LNCAP (cell line): ENCODE data around the gene NEK6.

ENCODE experiments used
- TF ChIP-seq, protein P1 (sequence below): fragments of 450-650 bp; IDR thresholded peaks from 2 replicates; pipeline ENCODE4 v1.5.1; 2017; ENCODE audit warnings: mild to moderate bottlenecking

Gene NEK6

DNA sequence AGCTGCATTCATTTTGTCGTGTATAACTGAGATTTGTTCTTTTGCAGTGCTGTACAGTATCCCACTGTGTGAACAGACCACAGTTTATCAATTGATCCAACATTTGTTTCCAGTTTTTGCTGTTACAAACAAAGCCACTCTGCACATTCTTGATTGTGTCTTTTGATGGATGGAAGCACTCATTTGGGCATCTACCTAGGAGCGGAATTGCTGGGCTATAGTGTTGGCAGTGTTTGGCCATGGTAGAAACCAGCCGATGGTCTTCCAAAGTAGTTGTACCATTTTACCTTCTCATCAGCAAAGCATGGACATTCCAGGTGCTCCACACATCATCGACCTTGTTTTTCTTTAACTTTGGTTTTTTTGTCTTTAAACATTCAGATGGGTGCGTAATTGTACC, 79.8 kb downstream of the NEK6 start:
- TF ChIP-seq, protein P1, sequence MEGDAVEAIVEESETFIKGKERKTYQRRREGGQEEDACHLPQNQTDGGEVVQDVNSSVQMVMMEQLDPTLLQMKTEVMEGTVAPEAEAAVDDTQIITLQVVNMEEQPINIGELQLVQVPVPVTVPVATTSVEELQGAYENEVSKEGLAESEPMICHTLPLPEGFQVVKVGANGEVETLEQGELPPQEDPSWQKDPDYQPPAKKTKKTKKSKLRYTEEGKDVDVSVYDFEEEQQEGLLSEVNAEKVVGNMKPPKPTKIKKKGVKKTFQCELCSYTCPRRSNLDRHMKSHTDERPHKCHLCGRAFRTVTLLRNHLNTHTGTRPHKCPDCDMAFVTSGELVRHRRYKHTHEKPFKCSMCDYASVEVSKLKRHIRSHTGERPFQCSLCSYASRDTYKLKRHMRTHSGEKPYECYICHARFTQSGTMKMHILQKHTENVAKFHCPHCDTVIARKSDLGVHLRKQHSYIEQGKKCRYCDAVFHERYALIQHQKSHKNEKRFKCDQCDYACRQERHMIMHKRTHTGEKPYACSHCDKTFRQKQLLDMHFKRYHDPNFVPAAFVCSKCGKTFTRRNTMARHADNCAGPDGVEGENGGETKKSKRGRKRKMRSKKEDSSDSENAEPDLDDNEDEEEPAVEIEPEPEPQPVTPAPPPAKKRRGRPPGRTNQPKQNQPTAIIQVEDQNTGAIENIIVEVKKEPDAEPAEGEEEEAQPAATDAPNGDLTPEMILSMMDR, result no peak

DNA sequence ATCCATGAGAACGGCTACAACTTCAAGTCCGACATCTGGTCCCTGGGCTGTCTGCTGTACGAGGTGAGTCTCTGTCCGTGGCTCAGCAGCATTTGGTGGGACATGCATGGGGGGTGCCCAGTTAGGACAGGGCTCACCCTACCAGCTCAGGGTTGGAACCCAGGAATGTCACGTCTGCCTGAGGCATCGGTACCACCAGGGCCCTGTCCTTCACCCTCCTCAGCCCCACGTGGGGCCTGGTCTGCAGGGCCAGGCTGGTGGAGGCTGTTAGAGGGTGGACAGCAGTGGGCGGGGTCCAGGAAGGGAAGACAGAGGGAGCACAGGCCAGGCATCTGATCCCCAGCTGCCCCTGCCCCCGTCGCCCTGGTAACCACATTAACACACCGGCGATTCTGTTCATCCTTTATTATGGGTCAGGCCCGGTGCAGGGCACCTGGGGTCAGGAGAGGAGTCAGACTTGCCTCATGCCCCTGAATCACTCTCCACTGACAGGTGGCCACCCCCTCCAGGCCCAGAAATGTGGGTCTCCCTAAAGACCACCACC, 81.9 kb downstream of the NEK6 start:
- TF ChIP-seq, protein P1, result no peak

DNA sequence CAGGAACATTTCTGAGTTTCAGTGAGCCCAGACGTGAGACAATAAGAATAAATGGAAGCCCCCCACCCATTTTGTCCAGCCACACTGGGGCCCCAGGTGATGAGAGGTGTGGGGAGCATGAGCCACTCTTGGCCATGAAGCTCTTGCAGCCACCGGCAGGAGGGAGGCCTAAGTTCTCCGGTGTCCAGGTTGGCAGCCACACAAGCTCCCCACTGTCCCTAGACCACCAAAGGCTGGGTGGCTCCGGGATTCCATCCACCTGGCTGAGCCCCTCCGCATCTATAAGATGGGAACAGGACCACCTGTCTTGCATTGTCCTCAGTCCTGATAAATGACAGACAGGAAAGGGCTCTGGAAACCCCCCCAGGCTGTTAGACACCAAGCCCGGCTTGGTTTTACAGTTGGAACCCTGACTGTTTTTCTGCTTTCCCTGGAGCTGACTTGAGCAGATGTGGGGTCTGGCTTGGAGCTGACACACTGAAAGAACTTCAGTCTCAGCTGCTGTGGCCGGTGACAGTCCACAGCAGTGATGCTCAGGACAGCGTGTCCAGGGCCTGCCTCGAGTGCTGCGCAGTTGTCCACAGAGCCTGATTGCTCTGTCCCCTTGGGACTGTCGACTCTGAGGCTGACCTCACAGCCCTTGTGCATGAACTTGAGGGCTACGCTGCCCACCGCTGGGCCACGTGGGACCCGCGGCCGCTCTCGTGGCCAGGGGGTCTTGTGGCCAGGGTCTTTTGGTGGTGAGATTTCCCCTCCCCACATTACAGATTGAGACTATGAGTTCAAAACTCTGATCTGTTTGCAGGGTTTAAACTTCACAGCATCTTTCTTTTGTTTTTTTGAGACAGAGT, 82.7 kb downstream of the NEK6 start:
- TF ChIP-seq, protein P1, result no peak

DNA sequence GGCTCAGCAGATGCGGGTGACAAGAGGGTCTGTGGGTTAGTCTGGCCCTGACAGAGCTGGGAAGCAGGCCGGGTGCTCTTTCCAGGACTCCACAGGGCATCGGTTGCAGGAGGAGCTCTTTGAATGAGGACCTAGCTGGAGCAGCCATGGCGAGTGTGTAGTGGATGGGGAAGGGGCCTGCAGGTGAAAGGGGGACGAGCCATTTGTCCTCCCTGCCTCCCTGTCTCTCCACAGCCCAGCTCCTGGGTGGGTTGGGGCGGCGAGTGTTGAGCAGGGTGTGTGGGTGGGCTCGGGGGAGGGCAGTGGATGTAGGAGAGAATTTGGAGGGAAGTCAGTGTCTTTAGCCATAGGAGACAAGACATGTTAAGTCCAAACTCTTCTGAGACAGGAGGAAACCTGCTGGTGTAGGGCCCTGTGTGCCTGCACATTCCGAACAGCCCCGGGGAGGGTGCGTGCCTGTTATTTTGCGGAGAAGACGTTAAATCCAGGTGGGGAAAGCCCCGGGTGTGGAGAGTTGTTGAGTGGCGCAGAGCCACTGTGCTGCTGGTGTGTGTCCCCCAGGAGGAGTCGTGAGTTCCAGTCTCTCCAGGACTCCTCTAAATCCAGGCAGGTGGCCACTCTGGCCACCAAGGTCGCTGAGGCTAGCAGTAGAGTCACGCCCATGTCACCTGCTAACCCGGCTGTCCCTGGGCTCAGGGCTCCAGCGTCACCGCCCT, 83.9 kb downstream of the NEK6 start:
- TF ChIP-seq, protein P1, result no peak

DNA sequence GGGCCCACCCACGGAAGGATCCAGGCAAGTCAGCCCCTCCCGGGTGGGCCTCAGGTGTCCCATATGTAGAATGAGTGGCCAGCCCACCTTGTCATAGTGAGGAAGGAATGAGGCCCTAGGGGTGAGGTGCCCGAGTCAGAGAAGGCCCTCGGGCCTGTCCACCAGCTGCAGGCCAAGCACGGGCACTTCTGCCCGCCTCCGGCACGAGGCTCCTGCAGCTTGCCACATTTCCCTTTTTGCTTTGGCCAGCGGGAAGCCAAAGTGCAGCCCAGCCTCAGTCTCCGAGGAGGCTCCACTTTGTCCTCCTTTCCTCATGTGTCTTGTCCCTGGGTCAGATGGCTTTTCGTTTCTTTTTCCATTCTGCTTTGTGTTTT, 84.6 kb downstream of the NEK6 start:
- TF ChIP-seq, protein P1, result no peak

DNA sequence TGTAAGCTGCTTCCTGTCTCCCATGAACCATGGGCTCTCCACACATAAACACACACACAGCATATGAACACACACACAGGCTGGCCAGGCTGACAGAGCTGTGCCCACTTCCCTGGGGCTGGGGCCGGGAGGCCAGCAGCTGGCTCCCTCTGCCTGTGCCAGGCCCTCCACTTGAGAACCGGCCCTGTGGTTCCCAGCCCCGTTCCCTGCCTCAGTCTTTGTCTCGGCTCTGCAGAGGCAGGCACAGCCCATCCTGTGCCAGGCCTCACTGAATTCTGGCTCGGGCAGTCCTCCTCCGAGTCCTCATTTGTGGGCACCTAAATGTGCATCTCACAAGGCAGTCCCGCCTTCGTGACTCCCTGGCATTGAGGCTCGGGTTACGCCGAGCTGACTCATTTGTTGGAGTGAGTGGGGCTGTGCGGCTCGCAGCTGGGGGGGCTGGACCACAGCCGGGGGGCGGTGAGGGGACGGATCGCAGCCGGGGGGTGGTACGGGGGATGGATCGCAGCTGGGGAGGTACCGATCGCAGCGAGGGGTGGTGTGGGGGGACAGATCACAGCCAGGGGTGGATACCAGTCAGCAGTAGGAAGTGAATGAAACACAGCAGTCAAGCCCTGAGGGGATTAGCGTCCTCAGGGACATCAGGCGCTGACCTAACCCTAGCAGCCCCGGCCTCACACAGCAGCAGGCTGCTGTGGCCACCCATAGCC, 85.2 kb downstream of the NEK6 start:
- TF ChIP-seq, protein P1, result no peak

DNA sequence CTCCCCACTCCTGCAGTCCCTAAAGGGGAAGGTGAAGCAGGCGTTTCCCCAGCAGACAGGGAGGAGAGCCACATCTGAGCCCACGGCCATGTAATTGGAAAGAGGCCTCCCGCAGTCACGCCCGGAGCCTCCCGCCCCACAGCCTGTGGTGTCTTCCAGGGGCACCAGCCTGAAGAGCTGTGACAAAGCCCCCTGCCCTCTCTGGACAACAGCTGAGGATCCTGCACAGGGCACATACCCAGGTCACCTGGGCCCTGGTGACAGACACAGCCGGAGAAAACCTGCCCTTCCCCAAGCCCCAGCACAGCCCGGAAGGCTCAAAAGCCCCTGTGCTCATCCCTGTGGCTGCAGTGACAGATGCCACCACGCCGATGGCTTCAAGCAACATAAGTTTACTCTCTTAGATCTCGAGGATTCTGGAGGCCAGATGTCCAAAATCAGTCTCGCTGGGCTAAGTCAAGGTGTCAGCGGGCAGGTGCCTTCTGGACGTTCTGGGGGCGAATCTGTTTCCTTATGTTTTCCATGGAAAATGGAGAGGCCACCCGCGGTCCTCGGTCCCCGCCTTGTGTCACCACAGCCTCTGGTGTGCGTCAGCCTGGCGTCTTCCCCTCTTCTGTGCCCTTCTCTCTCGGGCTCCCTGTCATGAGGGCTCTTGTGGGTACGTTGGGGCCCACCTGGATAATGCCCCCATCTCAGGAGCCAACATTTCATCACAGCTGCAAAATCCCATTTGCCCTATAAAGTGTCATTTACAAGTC, 86.0 kb downstream of the NEK6 start:
- TF ChIP-seq, protein P1, result no peak
